UCSD-AML1 (cell line): ENCODE measurements around the gene DHRS2.

Experiments used
- DNase-seq: peaks from one replicate; lab custom pipeline; 2025; ENCODE audit not compliant: unreplicated experiment; lab: John Stamatoyannopoulos, UW

DHRS2 gene

DNA sequence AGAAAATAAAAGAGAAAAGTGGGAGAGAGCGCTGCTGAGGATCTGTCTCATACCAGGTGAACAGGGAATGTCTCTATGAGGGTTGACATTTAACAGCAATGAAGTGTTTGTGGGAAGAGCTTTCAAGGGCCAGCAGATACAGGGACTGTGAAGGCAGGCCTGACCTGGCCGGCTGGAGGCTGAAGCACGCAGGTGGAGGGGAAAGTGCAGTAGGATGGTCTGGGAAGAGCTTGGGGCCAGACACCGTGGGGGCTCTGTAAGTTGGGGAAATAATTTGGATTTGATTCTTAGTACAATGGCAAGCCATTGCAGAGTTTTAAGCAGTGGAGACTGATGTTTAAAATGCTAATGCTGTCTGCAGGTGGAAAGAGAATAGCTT is 23.8 kb upstream of the DHRS2 start:
- no peak for DNase-seq

DNA sequence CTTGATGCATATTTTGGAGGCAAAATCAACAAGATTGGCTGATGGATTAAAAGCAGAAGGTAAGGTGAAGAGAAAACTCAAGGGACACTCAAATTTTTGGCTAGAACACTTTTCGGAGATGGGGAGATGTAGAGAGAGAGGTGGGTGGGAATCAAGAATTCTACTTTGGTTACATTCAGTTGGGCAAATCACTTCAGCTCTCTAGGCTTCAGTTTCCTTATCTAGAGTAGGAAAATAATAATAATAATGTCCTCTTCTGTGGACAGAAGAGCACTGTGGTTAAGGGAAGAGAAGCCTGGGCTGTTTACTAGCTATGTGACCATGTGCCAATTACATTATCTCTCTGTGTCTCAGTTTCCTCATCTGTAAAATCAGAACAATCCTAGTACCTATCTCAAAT is 23.4 kb upstream of the DHRS2 start:
- DNase-seq = no peak

DNA sequence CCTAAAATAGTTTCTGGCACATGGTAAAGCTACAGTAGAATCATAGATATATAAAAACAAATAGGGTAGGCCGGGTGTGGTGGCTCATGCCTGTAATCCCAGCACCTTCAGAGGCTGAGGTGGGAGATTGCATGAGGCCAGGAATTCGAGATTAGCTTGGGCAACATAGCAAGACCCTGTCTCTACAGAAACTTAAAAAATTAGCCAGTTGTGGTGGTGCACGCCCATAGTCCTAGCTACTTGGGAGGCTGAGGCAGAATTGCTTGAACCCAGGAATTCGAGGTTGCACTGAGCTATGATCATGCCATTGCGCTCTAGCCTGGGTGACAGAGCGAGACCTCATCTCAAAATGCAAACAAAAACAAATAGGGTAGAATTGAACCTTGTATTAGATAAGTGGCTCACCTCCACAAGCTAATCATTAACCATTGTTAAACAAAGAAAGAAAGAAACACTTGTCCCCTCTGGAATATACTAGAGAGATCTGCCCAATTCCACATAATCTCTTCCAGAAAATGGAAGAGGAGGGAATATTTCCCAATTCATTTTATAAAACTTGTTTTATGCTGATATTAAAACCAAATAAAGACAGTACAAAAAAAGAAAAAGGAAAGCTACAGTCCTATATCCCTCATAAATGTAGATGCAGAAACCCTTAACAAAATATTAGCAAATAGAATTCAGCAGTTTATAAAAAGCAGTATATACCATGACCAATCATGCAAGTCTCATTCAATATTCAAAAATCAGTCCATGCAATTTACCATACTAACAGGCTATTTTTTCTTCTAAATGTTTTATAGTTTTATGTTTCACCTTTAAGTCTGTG is 22.7 kb upstream of the DHRS2 start:
- no peak for DNase-seq

DNA sequence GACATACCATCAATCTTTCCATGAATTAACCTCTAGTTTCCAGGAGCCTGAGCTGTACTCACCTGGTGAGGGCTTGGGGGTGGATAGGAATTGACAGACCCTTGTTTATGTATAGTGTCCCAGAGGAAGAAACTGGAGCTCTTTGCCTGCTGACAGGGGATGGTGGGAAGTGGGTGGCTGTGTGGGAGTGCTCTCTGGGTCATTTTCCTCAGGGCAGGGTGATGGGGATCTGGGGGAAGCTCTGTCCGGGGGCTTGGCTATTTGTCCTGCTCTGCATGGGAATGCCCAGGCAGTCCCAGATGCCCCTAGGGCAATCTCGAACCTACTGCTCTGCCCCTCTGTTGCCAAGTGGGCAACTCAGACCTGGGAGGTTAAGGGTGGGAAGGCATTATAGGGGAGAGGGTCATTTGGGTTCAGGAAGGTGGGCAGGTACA is 21.8 kb upstream of the DHRS2 start:
- no peak for DNase-seq

DNA sequence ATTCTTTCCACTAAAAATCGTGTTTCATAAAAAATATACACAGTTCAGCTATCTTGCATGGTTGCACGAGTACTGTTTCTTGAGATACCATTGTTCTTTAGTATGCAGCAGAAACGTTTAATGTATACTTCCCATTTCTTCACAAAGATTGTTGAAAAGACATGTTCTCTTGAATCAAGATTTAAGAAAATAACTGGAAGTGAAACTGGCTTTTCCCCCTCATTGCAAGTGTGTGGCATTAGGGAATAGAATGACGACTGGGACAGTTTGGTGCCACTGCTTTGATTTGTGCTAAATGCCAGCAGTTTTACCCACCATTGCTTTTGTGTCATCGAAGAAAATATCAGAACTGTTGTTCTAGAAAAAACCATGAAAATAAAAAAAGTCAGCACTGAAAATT is 20.3 kb upstream of the DHRS2 start:
- DNase-seq = no peak

DNA sequence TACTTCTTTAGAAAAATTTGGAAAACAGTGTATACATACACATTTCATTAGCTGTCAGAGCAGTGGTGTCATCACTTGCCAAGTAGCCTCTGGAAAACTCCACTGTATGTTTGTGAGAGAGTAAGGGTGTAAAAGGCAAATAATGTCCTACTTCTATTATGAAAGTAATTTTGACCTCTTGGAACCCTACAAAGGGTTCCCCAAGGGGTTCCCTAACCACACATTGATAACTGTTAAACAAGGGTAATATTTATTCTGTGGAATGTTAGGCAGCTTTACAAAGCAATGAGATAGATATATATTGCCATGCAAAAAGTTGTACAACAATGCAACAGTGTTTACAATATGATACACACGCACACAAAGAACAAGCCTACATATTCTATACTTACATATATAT is 18.6 kb upstream of the DHRS2 start:
- no peak for DNase-seq

DNA sequence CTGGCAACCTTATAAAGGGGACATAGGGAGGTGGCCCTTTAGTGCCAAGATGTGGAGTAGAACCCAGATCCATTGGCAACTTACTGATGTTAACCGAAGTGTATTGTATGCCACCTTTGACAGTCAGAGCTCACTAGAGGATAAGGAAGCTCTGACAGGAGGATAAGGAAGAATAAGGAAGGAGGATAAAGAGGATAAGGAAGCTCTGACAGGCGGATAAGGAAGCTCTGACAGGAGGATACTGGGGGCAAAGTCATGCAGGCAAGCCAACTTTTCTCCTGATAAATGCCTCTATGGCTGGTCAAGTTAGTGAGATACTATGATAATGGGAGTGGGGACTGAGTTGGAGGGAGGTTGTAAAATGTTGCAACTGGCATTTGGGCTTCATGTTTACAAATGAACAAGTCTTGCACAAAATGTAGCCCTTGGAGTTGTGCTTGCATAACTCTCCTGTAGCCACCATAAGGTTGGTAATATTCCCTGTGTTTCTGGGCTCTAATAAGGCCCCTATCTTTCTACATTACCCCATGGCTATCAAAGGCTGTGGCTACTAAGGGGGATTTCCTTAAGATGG is 17.7 kb upstream of the DHRS2 start:
- no peak for DNase-seq

DNA sequence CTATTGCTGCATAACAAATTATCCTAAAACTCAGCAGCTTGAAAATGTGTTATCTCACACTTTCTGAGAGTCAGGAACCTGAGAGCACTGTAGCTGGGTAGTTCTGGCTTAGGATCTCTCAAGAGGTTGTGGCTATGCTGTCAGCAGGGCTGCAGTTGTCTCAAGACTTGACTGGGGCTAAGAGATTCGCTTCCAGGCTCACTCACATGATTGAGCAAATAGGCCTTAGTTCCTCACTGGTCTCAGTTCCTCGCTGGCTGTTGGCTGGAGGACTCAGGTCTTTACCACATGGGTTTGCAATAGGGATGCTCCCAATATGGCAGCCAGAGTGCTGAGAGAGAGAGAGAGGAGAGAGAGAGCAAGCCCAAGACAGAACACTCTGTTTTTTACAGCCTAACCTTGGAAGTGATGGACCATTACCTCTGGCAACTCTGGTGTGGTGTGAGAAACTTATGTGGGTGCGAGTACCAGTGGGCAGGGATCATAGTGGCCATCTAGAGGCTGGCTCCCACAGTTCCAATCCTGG is 15.9 kb upstream of the DHRS2 start:
- no peak for DNase-seq

DNA sequence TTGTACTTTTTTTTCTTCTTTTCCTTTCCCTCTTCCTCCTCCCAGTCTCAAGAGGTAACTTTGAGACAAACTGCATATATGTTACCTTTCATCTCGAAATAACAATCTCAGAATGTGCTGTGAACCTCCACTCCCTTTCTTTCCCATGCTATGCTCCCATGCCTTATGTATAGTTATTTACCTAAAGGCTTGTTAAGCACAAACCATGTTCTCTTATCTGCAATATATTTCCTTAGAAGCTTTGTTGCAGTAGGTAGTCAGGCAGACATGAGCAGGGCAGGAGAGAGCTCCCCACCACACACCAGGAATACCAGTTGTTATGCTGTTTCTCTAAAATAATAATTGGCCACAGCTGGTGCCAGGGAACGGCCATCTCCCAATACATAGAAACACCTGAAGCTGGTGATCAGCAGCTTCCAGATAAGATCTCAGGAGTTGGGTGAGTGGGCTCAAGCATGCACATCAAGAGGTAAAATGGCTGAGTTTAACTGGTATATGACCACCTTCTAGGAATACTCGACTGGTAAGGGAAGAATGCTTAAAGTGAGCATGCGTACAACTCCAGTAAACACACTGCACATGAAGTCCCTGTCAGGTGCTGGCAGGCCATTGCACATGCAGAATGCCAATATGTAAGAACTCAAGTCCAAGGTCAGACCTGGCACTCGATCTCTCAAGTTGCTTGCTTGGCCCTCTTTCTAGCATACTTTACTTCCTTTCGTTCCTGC is 14.8 kb upstream of the DHRS2 start:
- no peak for DNase-seq

DNA sequence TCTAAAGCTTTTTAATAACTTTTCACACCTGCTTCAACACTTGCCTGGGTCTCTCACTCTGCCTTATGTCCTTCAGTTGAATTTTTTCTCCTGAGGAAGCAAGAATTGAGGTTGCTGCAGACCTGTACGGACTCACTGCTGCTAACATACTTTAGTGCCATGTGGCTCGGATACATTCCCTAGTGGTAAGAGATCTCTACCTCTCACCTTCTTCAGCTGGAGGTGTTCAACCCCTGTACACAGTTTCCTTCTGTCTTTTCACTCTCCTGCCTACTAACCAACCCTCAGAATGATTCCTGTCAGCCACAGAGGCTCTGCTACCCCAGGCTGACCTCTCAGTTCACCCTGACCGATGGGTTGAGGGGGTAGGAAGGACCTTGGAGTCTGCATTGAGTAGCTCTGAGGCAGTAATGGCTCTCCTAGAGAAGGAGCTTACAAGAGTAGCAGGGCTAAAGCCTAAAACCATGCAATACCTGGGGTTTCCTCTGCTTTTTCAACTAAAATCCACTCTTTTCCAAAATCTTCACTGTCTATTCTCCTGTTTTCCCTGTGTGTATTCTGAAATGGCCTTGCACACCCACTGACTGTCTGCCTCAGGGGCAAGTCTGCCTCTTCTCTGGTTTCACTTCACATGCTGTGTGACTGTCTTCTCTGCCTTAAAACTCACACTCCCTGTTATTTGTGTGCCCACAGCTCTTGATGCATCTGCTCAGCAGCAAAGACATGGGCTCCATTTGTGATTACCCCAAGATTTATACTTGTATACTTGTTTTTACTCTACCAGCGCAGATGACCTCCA is 14.0 kb upstream of the DHRS2 start:
- DNase-seq = no peak

DNA sequence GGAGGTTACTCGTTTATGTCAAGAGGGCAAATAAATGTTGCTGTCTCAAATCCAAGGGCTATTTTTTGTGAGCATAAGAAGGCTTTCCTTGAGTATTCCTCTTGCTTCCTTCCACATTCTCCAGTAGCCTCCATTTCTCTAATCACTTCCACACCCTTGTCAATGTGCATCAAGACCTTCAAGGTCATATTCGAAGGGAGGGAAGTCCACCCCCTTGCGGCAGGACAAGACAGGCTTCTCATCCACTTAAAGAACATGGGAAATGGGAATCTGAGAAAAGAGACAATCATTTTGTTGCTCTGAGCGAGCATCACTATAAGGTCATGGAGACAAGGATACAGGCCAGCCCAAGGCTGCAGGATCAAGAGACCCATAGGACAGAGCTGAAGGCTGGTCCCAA is 13.2 kb upstream of the DHRS2 start:
- no peak for DNase-seq

DNA sequence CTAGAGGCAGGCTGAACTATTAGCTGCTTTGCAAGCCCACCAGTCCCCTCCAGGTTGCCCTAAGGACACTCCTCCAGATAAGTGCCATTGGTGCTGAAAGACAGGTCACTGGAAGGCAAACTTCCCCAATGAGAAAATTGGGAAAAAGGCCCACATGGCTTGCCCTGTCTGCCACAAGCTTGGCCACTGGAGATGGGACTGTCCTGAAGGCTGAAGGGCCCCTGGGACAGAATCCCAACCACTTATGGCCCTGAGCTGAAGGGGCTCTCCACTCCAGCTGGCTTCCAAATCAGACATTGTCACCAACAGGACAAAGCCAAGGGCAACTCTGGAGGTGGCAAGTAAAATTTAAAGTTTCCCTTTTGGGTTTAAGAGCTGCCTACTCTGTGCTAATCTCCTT is 12.2 kb upstream of the DHRS2 start:
- no peak for DNase-seq

DNA sequence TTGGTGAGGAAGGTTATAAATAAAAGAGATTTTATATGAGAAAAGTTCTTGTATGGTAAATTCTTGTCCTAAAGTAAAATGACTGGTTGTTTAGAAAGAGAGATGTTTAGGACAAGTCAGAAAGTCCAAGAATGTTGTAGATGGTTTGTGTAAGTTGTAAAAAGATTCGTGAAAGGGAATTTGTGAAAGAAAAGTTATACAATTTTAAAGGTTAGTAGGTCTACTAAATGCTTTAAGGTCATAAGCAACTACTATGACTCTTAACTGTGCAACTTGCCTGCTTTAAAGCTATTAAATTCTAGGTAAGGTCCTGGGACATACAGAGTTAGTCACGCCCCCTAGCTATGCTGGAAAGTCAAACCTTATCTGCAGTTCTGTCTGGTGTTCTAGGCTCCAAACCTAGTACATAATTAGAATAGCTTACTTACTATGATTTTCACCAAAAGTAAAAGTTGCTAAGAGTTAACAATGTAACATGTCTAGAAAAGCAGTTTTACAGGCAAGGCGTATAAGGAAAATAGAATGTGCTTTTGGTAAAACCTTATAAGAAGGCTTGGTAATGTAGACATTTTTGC is 11.2 kb upstream of the DHRS2 start:
- DNase-seq = no peak

DNA sequence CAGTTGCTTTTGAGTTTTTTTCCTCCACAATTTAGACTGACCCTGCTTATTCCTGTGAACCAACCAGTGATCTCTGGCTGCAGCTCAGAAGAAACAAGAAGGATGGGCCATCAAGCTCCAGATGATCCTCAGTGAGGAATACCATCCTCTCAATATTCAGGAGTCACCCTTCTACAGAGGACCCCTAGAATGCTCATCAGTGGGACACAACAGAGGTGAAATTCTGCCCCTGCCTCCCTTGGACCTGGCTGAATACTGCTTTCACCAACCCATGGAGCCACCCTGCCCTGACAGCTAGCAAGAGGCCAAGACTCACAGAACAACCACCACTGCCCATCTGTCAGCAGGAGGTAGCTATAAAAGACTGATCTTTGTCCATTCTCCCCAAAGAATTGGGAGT is 9.2 kb upstream of the DHRS2 start:
- DNase-seq = no peak

DNA sequence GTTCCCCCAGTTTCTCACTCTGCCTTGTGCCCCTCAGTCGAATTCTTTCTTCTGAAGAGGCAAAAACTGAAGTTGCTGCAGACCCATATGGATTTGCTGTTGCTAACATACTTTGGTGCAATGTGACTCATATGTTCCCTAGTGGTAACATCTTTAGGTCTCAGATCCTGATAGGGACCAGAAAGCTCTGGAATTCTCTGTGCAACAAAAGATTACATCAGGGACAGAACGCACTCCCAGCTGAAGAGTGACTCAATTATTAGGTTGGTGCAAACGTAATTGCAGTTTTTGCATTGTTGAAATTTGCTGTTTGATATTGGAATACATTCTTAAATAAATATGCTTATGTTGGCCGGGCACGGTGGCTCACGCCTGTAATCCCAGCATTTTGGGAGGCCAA is 8.2 kb upstream of the DHRS2 start:
- no peak for DNase-seq

DNA sequence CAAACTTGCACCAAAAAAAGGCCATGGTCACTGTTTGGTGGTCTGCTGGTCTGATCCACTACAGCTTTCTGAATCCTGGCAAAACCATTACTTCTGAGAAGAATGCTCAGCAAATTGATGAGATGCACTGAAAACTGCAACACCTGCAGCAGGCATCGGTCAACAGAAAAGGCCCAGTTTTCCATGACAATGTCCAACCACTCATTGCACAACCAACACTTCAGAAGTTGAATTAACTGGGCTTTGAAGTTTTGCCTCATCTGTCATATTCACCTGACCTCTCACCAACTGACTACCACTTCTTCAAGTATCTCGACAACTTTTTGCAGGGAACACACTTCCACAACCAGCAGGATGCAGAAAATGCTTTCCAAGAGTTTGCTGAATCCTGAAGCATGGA is 7.0 kb upstream of the DHRS2 start:
- no peak for DNase-seq

DNA sequence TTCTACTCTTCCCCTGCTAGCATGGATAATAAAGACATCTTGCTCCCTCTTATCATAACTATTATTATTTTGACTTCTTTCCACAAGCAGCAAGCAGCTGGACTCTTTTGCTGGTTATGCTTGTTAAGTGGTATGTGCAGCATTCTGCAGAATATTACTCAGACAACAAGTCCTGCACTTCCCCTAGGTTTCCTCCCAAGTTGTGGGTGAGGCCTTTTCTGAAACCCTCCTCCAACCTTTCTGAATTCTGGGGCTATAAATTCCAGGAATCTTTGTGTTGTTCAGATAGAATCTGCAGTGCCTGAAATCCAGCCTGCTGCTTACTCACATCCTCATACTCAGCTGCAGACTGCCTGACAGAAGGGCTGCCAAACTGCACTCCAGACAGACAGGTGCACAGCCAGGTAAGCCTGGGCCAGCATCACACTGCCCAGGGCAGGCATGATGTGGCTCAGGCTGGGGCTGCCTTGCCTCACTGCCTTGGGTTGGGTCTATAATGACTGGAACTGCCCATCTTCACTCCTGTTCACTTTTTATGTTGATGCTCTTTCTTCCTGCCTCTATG is 6.2 kb upstream of the DHRS2 start:
- no peak for DNase-seq

DNA sequence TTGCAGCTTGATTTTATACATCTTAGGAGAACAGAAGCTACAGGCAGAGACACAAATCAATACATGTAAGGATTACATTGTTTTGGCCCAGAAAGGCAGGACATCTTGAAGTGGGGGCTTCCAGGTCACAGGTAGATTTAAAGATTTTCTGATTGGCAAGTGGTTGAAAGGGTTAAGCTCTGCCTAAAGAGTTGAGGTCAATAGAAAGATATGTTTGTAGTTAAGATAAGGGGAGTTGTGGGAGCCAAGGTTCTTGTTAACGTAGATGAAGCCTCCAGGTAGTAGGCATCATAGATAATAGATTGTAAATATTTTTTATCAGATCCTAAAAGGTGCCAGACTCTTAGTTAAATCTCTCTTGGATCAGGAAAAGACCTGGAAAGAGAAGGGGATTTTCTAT is 5.5 kb upstream of the DHRS2 start:
- no peak for DNase-seq

DNA sequence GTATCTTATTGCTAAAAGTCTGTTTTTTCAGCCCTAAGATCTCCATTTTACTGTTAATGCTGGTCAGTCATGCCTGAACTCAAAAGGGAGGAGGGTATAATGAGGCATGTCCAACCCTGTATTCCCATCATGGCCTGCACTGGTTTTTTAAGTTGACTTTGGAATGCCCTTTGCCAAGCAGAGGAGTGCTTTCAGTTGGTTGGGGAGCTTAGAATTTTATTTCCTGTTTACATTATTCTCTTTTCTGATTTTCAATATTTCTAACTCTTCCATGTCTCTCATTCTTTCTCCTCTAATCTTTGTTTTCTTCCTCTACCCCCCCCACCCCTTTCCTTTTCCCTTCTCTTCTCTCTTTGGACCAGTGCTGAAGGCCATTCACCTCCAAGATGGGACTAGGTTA is 4.9 kb upstream of the DHRS2 start:
- DNase-seq = no peak

DNA sequence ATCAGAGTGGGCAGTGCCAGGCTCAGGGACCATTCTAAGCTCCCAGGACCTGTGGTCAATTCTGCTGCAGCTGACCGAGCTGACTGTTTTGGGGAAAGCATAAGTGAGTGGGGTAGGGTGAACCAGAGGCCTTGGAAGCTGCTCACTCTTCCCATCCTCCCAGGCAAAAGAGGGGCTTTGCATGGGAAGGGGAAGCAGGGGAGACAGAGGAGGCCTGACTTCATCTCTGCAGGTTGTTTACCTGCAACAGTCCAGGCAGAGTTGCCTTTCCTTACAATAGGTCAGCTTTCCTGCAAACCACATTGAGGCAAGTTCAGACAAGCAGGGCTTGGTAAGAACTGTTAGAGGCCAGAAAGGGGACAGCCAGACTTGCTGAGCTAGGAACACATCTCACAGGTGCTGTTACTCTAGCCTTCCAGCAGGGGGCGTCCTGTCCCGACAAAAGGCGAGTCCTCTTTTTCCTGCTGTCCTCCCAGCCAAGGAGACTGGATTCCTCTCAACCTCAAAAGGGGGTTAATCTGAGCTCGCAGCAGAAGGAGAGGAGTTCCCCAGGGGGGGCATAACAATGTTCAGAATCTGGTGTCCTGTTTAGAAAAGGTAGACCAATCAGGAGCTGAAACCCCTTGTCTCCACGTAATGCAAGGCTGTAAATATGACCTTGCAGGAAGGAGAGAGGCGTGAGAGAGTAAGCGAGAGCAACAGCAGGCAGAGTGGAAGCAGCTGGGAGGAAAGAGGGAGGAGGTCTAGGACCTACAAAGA is 4.3 kb upstream of the DHRS2 start:
- peak; percentile 71 for DNase-seq
